ENCODE results near the gene ANKS6.

ANKS6 gene

DNA sequence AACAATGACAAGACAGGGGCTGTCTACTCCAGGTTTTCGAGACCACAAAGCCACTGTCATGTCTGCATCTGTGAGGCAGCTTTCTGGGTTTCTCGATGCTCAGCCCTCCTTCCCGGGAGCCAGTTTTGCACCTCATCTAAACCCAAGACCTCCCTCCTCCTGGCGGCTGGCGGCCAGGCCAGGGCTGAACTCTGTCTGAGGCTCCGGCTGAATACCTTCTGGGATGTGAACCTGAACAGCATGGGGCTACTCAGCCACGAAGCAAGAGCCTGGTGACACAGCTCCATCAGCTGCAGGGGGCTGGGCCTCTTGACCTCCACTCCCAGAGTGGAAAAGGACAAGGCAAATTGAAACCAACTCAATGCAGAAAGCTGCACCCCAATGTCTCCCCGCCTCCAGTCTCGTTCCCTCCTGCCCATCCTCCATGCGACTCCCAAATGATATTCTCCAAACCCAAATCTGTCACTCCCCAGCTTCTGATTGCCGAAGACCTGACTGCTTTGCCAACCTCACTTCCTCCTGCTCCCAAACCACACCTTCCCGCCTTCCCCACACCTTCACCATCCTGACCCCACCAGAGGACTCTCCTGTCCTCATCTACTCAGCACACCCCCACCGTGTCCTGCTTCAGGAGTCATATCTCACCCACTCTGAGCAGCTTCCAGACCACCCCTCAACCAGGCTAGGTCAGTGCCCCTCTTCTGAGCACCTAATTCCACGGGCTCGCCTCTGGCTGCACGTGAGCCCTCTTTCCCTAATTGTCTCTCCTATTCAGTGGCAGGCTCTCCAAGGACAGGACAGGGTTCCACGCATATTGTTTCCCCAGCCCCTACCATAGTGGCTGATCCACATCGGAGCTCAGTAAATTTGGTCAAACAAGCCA, 4.5 kb downstream of the ANKS6 start:
- no peak for DNase-seq (ENCODE audit: low read depth, low spot score)

DNA sequence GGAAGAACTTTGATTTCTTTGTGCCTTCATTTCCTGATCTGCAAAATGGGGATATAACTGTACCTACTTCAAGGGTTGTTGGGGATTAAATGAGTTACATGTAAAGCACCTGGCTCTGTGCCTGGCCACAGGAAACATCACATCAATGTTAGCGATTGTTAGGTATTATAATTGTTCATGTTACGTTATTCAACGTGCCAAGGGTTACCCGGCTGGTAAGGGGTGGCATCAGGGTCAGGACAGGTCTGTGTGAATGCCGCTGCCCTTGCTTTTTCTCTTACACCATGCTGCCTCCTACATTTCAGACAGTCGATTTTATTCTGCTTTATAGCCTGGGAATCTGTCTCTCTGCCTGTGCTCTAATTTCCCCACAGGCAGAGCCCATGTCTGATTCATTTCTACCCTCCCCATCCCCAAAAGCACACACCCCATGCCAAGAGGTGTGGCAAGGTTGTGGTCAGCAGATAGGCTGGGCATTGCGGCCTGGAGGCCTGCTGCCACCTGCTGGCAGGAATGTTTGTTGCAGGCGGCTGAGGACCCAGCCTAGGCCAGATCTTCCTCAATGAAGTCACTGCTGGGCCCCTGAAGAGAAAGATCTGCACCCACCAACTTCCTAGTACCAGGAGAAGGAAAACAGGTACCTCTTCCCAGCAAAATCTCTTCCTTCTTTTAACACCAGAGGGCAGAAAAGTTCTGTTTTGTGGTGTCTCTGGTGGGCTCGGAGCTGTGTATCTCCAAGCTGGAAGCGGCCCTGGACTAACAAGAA, 5.3 kb downstream of the ANKS6 start:
- peak; percentile 53 for DNase-seq (ENCODE audit: low read depth, low spot score)

DNA sequence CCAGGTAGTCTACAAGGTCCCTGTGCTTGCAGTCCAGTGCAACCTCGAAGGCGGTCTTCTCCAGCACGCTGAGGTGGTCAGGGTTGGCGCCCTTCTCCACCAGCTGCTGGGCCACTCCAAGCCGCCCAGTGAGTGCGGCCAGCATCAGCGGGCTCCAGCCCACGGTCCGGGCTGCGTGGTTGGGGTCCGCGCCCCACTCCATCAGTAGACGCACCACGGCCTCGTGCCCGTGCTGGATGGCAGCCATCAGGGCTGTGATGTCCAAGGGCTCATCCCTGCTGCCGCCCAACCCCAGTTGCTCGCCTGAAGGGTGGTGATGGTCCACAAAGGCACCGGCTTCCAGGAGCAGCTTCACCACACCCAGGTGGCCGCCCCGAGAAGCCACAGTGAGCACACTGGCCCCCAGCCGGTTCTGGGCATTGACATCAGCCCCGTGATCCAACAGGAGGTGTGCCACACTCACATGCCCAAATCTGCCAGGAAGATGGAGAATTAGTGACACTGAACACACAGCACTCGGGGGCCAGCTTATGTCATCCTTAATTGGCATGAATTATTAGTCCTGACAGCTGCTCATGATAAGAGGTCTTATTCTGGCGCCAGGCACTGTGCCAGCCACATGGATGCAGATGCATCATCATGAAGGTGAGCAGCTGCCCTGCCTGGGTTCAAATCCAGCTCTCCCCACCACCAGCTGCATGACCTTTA, 6.1 kb downstream of the ANKS6 start:
- no peak for DNase-seq (ENCODE audit: low read depth, low spot score)

DNA sequence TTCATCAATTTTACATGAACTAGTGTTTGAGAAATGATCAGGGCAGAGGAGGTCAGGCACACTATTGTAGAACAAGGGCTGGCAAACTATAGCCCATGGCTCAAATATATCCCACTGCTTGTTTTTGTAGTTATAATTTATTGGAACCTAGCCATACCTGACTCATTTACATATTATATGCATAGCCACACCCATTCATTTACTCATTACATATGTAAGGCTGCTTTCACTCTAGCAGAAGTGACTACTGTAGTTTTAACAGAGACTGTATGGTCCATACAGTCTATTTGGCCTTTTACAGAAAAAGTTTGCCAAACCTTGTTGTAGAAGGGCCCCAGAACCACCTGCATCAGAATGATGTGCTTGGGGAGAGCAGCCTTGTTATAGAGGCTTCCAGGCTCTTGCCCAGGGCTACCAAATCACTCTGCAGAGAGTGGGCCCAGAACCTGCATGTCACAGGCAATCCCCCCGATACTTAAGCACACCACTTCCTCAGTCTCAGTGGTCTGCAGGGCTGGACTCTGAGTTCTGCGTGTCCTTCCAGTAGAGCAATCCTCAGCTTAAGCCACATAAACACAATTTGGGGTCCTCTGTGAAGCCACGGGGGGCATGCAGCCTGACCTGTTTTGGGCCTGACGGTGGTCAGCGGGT, 6.7 kb downstream of the ANKS6 start:
- DNase-seq (ENCODE audit: low read depth, low spot score), result no peak

DNA sequence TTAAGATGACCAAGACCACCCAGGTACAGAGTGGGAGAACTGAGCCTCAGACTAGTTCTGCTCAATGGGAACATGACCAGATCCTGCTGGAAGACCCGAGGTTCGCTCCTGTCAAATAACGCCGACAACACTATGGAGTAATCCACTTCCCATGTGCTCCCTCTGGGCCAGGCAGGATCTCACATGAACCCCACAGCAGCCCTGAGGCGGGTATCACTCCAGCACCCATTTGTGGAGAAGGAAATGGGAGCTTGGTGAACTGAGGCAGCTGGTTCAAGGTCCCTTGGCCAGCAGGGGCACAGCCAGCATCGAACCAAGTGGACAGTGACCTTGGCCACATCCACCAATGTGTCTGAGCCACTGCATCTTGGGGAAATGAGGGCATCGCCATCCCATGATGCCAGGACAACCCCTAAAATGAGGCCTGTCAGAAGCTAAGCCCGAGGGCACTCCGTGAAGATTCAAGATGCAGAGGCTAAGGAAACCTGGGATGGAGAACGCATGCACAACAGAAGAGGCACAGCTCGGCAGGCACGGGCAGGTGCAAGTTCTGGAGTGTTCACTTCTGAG, 8.5 kb downstream of the ANKS6 start:
- no peak for DNase-seq (ENCODE audit: low read depth, low spot score)

DNA sequence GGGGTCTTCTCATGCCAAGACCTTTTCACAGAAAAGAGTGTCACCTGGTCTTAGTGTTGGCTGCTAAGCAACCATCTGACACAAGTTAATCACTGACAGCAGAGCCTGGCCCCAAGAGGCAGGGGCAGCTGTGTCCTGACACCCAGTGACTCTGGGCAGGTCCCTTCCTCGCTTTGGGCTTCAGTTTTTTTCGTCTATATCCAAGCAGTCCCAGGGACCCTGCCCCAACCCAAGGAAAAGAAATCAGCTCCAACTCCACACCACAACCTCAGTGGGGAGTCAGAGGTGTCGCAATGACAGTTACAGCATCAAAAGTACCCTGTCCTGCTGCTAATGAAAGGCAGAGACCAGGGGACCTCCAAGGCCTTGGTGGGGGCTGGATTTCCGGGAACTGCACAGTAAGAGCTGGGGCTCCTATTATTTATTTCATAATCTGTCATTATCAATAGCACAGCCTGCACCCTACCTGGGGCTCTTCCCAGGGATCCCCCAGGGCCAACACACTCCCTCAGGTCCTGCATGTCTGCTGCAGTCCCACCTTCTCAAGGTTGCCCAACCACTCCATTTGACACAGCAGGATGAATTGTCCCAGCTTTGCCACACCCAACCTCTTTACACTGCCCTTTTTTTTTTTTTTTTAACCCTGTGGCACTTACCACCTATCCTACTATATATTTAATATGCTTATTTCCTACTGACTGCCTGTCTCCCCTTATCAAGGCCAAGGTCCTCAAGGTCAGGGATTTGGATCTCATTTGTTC, 9.4 kb downstream of the ANKS6 start:
- no peak for DNase-seq (ENCODE audit: low read depth, low spot score)

DNA sequence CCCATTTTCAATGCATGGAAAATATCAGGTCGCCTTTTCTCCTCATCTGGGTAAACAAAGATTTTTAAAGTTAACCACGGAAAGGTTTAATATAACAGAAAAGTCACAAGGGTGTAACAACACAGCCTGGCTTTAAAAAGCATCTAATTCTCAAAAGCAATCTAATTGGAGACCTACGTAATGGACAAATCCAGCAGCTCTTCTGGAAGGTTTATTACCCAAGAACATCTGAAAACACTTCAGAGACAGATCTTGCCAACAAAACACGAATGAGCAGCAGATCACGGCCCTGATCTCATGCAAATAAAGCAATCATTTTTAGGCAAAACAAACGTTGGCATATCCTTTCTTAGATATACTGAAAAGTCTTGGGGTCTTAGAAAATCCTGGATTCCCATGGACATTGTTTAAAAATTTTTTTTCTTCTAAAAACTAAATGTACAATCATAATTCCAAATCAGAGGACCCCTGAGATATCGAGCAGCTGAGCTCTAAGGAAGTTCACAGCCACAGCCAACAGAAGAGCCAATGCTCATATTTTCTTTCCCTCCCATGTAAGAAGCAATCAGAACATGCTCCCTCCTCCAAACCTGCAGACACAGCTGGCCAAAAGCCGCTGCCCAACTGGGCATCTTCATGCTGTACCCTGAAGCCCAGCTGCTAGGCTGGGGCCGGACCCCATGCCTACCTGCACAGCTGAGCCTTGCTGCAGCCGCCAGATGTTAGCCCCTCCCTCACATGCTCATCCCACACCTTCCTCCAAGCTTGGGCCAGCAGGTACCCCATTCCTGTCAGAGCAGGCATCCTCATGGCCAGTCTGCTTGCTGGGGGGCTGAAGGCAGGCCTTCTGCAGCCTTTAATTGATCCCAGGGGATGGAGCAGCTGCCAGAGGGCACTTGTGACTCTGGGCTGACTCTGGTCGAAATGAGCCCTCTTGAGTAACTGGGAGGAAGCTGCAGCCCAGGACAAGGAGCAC, 11.2 kb downstream of the ANKS6 start:
- DNase-seq (ENCODE audit: low read depth, low spot score), result no peak

DNA sequence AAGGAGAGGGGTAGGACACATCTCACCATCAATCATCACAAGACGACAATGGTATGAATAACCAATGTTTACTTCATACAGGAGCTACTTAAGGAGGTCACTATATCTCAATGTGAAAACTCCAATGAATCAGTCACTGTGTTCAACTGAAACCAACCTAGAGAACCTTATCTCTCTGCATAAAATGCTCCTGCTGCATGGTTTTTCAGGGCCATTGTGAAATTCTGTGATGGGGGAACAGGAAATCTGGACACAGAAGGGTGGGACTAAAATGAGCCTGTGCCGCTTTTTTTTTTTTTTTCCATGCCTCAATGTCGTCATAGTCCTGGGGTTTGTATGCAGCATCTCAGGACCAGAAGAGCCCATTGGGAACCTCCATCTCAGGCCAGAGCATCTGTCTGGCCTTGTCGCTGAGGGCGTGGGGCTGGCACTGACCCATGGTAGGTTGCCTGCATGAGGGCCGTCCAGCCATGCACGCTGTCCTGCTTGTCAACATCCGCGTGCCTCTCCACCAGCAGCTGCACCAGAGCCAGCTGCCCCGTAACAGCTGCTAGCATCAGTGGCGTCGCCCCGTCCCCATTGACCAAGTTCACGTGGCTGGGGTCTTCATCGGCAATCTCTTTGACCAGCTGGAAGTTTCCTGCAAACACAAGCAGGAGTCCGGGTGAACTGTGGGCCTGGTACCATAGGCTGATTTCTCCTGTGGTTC, 12.7 kb downstream of the ANKS6 start:
- no peak for DNase-seq (ENCODE audit: low read depth, low spot score)

DNA sequence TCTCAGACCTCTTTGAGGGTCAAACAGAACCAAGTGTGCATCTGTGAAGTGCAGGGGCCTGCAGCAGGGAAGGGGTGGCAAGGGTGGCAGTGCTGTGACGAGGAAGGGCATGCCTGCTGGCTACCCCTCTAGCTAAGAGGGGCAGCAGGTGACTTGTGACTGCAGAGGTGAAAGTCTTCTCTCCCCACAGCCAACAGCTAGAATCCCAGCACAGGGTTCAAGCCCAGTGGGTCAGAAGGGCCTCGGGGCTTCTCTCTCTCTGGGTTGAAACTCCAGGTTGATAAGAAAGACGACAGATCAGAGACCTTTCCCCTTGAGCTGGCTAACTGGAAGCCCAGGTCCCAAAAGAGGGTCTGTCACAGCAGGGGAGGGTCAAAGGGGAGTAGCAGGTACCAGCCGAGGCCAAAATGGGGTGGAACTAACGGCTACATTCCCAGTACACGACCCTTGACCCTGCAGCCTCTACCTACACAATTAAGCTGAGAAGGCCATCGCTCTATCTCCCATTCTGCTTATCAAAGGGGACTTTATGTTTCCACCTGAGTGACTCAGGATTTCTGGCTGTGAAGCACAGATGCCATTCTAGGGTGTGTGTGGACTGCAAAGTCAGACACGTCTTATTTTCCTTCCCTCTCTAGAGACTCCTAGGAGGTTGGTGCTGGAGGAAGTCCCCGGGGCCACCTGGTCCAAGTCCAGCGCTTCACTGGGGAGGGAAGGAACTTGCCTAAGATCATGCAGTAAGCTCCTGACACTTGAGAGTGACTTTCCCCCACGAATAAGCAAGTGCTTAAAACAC, 14.6 kb downstream of the ANKS6 start:
- DNase-seq (ENCODE audit: low read depth, low spot score), result no peak

DNA sequence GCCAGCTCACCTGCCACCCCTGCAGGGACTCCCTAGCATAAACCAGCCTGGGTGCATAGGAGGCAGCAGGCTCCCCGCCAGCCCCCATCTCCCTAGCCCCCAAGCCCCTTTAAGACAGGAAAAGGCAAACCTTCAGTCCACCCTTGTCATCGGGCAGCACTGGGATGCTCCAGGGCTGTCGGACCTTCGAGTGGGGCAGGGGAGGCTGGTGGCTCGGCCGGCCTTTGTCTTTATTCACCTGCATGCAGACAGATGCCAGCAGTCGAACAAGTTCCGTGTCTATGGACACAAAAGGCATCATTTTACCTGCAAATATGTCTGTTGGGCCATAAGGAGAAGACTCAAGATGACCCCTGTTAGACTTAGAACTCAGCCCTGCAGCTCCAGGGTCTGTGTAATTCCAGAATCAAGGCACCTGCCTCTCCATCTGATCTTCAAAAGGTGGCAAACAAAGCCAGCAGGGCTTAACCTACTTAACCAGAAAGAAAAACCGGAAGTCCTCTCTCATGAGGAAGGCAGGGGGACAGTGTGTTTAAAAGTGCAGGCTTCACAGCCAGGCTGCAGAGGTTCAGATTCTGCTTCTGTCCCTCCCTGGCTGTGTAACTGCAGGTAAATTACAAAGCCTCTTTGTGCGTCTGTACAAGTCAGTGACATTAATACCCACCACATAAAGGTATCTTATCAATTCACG, 16.2 kb downstream of the ANKS6 start:
- DNase-seq (ENCODE audit: low read depth, low spot score), result no peak

DNA sequence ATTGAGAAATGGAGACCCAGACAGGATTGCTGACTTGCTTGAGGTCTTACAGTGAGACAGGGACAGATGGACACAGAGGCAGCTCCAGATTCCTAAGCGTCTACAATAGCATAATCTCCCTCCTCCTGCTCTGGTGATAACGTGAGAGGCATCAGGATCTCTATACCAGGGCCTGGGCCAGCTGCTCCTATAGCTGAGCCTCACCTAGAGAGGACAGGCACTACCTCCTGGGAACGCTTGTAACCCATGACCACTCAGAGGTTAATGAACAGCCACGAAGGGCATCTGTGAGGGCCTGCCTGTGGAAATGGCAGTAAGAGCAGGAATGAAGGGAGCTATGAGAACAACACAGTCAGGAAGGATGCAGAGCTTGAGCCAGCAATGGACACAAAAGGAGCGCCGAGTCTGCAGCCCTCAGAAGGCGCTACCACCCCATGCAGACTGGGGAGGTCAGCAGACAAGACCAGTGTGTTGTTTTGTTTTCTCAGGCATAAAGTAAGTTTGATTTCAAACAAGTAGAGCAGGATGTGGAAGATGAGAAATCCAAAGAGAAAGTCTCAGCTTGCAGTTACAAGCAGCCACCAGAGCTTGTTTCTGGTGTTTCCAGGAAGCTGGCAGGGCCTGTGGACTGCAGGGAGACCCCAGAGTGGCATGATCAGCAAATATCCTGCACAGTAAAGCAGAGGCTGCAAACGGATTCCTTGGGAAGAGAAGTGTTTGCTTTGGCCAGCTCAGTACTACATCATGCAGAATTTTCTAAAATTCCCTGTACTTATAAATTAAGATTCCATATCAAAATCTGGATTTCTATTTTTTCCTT, 17.4 kb downstream of the ANKS6 start:
- DNase-seq (ENCODE audit: low read depth, low spot score), result no peak

DNA sequence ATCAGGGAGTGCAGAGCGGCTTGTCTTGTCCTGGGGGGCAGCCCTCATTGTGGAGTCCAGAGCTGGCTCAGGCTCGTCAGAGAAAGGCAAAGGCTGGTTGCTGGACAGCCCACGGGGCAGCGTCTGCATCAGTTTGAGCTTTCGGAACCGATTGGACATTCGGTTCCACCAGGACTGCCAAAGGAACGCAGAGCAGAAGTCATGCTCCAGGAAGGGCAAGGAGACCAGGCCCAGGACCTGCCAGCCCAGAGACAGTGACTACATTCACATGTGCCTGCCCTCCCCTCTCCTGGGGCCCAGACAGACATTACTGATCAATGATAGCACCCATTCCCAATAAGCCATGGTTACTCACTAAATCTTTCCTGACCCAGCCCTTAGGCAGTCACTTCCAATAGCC, 18.1 kb downstream of the ANKS6 start:
- DNase-seq (ENCODE audit: low read depth, low spot score), result no peak

DNA sequence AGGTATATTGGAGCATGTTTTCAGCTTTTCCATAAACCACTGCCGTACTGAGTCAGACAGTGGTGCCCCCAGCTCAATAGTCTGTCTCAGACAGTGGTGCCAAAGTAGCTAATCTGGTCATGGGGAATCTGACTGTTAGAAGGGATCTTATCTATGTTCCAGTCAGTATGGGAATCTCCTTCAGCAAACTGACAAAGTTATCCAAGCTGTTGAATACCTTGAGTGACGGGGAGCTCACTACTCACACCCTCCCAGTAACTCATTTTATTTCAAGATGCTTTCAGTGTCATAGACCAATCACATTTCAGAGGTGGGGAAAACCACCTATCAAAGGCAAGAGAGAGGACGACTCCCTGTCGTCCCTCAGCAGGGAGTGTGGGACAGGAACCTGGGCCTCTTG, 18.7 kb downstream of the ANKS6 start:
- no peak for DNase-seq (ENCODE audit: low read depth, low spot score)

DNA sequence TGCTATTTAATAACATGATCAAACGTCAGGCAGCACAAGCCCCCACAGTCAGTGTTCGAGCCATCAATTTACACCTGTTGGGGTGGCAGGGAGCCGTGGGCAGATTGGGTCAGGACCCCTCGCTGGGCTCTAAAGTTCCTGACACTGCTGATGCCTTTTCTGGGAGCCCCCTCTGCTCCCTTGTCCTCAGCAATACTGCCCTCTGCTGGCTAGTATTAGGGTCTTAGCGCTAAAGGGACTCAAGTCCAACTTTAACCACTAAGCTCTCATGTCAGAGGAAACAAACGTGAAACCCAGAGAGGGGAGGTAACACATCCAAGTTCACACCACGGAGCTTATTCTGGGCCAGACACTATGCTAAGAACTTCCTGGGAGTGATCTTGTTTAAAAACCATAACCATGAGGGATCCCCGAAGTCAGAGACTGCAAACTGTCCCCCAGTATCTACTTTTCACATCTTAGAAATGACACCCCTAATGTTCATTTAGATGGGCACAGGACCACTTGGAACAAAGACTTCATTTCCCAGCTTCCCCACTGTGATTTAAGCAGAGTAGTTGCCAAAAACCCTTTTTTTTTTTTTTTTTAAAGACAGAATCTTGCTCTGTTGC, 20.4 kb downstream of the ANKS6 start:
- peak; percentile 51 for DNase-seq (ENCODE audit: low read depth, low spot score)

DNA sequence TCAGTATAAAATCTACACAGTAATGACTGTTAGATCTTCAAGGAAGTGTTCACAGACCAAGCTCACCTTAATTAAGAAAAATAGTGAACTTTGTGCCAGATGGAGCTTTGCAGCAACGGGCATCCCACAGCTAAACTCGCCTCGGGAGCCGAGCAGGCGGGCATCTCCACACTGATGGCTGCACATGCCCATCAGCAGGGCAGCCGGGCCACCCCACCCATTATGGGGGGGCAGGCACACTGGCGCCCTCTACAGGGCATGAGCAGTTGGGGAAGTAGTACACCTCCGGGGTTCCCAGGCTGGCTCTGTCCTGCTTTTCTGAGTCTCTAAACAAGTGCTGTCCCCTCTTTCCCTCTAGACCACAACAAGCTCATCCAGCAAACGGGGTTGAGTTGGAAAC, 21.6 kb downstream of the ANKS6 start:
- DNase-seq (ENCODE audit: low read depth, low spot score), result no peak

DNA sequence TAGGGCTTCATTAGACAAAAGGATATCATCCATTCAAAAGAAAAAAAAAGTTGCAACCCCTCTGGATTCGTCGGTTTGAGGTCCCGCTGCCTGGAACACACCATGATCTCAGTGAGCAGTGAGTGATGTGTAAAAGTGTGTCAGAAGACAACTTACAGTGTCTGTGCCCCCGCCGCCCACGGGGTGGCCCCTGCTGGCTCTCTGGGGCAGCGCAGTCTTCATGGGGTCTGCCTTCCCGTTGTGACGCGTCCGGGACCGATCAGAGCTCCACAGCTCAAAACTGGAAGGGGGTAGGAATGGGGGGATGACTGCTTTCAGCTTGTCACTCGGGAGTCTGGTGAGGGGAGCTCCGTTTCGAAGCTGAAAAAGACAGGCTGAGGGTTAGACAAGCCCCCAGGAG, 22.6 kb downstream of the ANKS6 start:
- DNase-seq (ENCODE audit: low read depth, low spot score), result no peak
